HEK293T (cell line): Measurements from ENCODE around the gene P3H3.

Source experiments
- CTCF ChIA-PET: fragments of 350-600 bp; formaldehyde crosslinking; extraction: SDS; loops from one replicate; lab custom pipeline; 2021; ENCODE audit warnings: antibody characterized with exemption, inconsistent platforms; lab: Yijun Ruan, JAX
- POLR2A ChIA-PET: fragments of 350-600 bp; formaldehyde crosslinking; extraction: SDS; loops from one replicate; lab custom pipeline; 2020; ENCODE audit warnings: antibody characterized with exemption, inconsistent platforms; lab: Yijun Ruan, JAX
- DNase-seq: peaks from one replicate; pipeline ENCODE4 v3.0.0; 2012; ENCODE audit warnings: mixed read lengths; ENCODE audit errors: extremely low spot score
- ARNT ChIP-seq: fragments of 450-650 bp; IDR thresholded peaks from 2 replicates; pipeline ENCODE4 v1.6.1; 2017; ENCODE audit warnings: mild to moderate bottlenecking
- BHLHE40 ChIP-seq: fragments of 450-650 bp; IDR thresholded peaks from 2 replicates; pipeline ENCODE4 v1.6.1; 2016; ENCODE audit warnings: mild to moderate bottlenecking, moderate library complexity, borderline replicate concordance
- CTBP1 ChIP-seq: fragments of 450-650 bp; IDR thresholded peaks from 2 replicates; pipeline ENCODE4 v1.6.1; 2016; ENCODE audit warnings: borderline replicate concordance
- ELF4 ChIP-seq: fragments of 450-650 bp; IDR thresholded peaks from 2 replicates; pipeline ENCODE4 v1.6.1; 2017; ENCODE audit warnings: antibody characterized with exemption
- FOXA1 ChIP-seq: fragments of 450-650 bp; IDR thresholded peaks from 2 replicates; pipeline ENCODE4 v1.6.1; 2016; ENCODE audit warnings: mild to moderate bottlenecking
- FOXK2 ChIP-seq: fragments of 450-650 bp; IDR thresholded peaks from 2 replicates; pipeline ENCODE4 v1.6.1; 2016; ENCODE audit warnings: mild to moderate bottlenecking
- FOXM1 ChIP-seq: fragments of 450-650 bp; IDR thresholded peaks from 2 replicates; pipeline ENCODE4 v1.6.1; 2017; ENCODE audit warnings: mild to moderate bottlenecking, borderline replicate concordance
- HDGF ChIP-seq: fragments of 450-650 bp; IDR thresholded peaks from 2 replicates; pipeline ENCODE4 v1.6.1; 2017; ENCODE audit warnings: antibody characterized with exemption, borderline replicate concordance
- L3MBTL2 ChIP-seq: fragments of 450-650 bp; conservative IDR thresholded peaks from 2 replicates; pipeline ENCODE4 v1.6.1; 2016; ENCODE audit warnings: mild to moderate bottlenecking
- LEF1 ChIP-seq: fragments of 450-650 bp; IDR thresholded peaks from 2 replicates; pipeline ENCODE4 v1.6.1; 2017; ENCODE audit warnings: mild to moderate bottlenecking, borderline replicate concordance
- NFRKB ChIP-seq: fragments of 450-650 bp; IDR thresholded peaks from 2 replicates; pipeline ENCODE4 v1.6.1; 2016; ENCODE audit warnings: mild to moderate bottlenecking, moderate library complexity
- PKNOX1 ChIP-seq: fragments of 450-650 bp; IDR thresholded peaks from 2 replicates; pipeline ENCODE4 v1.6.1; 2016
- SP1 ChIP-seq: fragments of 450-650 bp; IDR thresholded peaks from 2 replicates; pipeline ENCODE4 v1.6.1; 2017
- SUZ12 ChIP-seq: fragments of 450-650 bp; IDR thresholded peaks from 2 replicates; pipeline ENCODE4 v1.6.1; 2016; ENCODE audit warnings: mild to moderate bottlenecking
- TARDBP ChIP-seq: fragments of 450-650 bp; IDR thresholded peaks from 2 replicates; pipeline ENCODE4 v1.6.1; 2016
- ZNF384 ChIP-seq: fragments of 450-650 bp; IDR thresholded peaks from 2 replicates; pipeline ENCODE4 v1.6.1; 2016

Gene P3H3

GRCh38 chr12:6840761-6841515 lies 12.7 kb downstream of the P3H3 start, which contains the start of gene GNB3:
GNB3 (plus strand) TSS chr12:6840925; CDS start chr12:6841288, 363 bp downstream.
- no peak for DNase-seq
- ChIA-PET POLR2A (interaction anchor here (0.8 to 5.0 kb wide), 6 partner anchors 8 to 88 kb away, joined by 3 to 57 read pairs (median 4); partner anchors contain the start of genes CDCA3, MLF2, P3H3 and PTMS), CTCF (no interaction called here)
- no peak for TF ChIP-seq NFRKB
- no peak for TF ChIP-seq SUZ12
- TF ChIP-seq SP1 = no peak
- TF ChIP-seq PKNOX1 = no peak
- no peak for TF ChIP-seq HDGF
- TF ChIP-seq BHLHE40 = no peak
- TF ChIP-seq LEF1 = no peak
- no peak for TF ChIP-seq FOXM1
- TF ChIP-seq TARDBP = no peak

- CTCF ChIA-PET = no interaction called here
- POLR2A ChIA-PET = interaction anchor here (1.1 to 5.0 kb wide), 6 partner anchors 8 to 288 kb away, joined by 3 to 57 read pairs (median 4); partner anchors contain the start of genes CDCA3, MLF2, P3H3 and USP5
- TF ChIP-seq FOXK2 (no peak), TARDBP (no peak), ARNT (no peak), ELF4 (no peak), NFRKB (no peak), PKNOX1 (no peak), CTBP1 (no peak), ZNF384 (no peak), L3MBTL2 (no peak), LEF1 (no peak), FOXM1 (no peak), SP1 (no peak), BHLHE40 (no peak), SUZ12 (no peak), FOXA1 (no peak), HDGF (no peak)
- DNase-seq = no peak
Measured at GRCh38 chr12:6842075-6842474, 13.9 kb downstream of the P3H3 start.

GRCh38 chr12:6843118-6843902 lies 15.1 kb downstream of the P3H3 start:
- ChIA-PET POLR2A (interaction anchor here (1.4 to 5.0 kb wide), 3 partner anchors 9 to 289 kb away, joined by 3 to 57 read pairs (median 5); partner anchors contain the start of genes CDCA3 and USP5), CTCF (interaction anchor here (0.8 to 1.8 kb wide), 3 partner anchors 8 to 29 kb away, joined by 3 to 7 read pairs (median 3); partner anchors contain the start of gene SPSB2)
- DNase-seq = no peak
- TF ChIP-seq LEF1 (no peak), BHLHE40 (no peak), HDGF (no peak), TARDBP (no peak), FOXM1 (no peak), ELF4 (no peak), CTBP1 (no peak), ZNF384 (no peak), FOXA1 (no peak), FOXK2 (no peak), SP1 (no peak), SUZ12 (no peak), ARNT (no peak), L3MBTL2 (no peak)

GRCh38 chr12:6845395-6845794 lies 17.2 kb downstream of the P3H3 start:
- DNase-seq = no peak
- ChIA-PET POLR2A (no interaction called here), CTCF (interaction anchor here (0.6 to 1.8 kb wide), 3 partner anchors 9 to 23 kb away, joined by 3 to 7 read pairs (median 5); no protein-coding TSS in a partner anchor)
- TF ChIP-seq BHLHE40 (no peak), LEF1 (no peak), PKNOX1 (no peak), FOXK2 (no peak), ELF4 (no peak), HDGF (no peak), NFRKB (no peak), SUZ12 (no peak), CTBP1 (no peak), FOXA1 (no peak), TARDBP (no peak), FOXM1 (no peak), SP1 (no peak), ZNF384 (no peak), L3MBTL2 (no peak), ARNT (no peak)

GRCh38 chr12:6846316-6846869 lies 18.2 kb downstream of the P3H3 start:
- ChIA-PET POLR2A (interaction anchor here (0.8 to 1.3 kb wide), 3 partner anchors 17 to 93 kb away, joined by 3 to 5 read pairs (median 4); partner anchors contain the start of genes MLF2 and TPI1), CTCF (no interaction called here)
- TF ChIP-seq LEF1 (no peak), CTBP1 (no peak), SUZ12 (no peak), NFRKB (no peak), FOXM1 (no peak), ZNF384 (no peak), L3MBTL2 (no peak), SP1 (no peak), BHLHE40 (no peak), TARDBP (no peak), HDGF (no peak), ELF4 (no peak), ARNT (no peak), FOXA1 (no peak), PKNOX1 (no peak), FOXK2 (no peak)
- DNase-seq = no peak
